Upper lobe of left lung (tissue), 4 donors: ENCODE data around the gene UBL3.

ENCODE experiments used
- EP300 ChIP-seq, 4 donors: sonication (generic); formaldehyde crosslinking; IDR thresholded peaks; one replicate each; pipeline ENCODE4 v1.5.1; 2017; ENCODE audit warnings: antibody characterized with exemption in 4 of 4, control low read depth in 2 of 4
- POLR2A ChIP-seq, 4 donors: fragments of 450-650 bp; IDR thresholded peaks; one replicate each; pipeline ENCODE4 v1.5.1; 2016 to 2017; ENCODE audit warnings: antibody characterized with exemption in 4 of 4, mild to moderate bottlenecking in 2 of 4
- TF ChIP-seq, protein P1 (sequence below), 6 experiments: fragments of 450-650 bp in 4 of 6; fragments of 200-600 bp in 2 of 6; sonication (generic) in 2 of 6; IDR thresholded peaks; one replicate each; pipeline ENCODE4 v1.5.1; 2016 to 2019; ENCODE audit warnings: antibody characterized with exemption in 6 of 6

DNA sequence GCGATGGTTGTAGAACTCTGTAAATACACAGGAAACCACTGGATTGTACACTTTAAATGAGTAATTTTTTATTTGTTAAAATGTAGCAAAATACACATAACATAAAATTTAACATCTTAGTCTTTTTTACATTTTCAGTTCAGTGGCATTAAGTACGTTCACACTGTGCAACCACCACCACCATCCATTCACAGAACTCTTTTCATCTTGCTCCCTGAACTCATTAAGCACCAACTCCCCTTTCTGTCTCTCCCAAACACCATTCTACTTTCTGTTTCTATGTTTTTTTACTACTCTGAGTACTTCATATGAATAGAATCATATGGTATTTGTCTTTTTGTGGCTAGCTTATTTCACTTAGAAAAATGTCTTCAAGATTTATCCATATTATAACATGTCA lies 2.7 kb upstream of the UBL3 start:
- TF ChIP-seq EP300 (IDR thresholded peaks at IDR 0.05) (no peak), POLR2A (IDR thresholded peaks at IDR 0.05) (no peak)
- TF ChIP-seq, protein P1, sequence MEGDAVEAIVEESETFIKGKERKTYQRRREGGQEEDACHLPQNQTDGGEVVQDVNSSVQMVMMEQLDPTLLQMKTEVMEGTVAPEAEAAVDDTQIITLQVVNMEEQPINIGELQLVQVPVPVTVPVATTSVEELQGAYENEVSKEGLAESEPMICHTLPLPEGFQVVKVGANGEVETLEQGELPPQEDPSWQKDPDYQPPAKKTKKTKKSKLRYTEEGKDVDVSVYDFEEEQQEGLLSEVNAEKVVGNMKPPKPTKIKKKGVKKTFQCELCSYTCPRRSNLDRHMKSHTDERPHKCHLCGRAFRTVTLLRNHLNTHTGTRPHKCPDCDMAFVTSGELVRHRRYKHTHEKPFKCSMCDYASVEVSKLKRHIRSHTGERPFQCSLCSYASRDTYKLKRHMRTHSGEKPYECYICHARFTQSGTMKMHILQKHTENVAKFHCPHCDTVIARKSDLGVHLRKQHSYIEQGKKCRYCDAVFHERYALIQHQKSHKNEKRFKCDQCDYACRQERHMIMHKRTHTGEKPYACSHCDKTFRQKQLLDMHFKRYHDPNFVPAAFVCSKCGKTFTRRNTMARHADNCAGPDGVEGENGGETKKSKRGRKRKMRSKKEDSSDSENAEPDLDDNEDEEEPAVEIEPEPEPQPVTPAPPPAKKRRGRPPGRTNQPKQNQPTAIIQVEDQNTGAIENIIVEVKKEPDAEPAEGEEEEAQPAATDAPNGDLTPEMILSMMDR (IDR thresholded peaks at IDR 0.05) = no peak
